GM18909 (cell line): Measurements from ENCODE around the gene AGRP.

ENCODE experiments used
- ATAC-seq: cut with Tn5 transposase; IDR thresholded peaks from one replicate; pipeline ENCODE4 v1.9.1; 2021; ENCODE audit warnings: mild to moderate bottlenecking; ENCODE audit not compliant: unreplicated experiment, poor library complexity

AGRP gene

GRCh38 chr16:67446968-67447507 is 36.3 kb downstream of the AGRP start:
- no peak for ATAC-seq

DNA sequence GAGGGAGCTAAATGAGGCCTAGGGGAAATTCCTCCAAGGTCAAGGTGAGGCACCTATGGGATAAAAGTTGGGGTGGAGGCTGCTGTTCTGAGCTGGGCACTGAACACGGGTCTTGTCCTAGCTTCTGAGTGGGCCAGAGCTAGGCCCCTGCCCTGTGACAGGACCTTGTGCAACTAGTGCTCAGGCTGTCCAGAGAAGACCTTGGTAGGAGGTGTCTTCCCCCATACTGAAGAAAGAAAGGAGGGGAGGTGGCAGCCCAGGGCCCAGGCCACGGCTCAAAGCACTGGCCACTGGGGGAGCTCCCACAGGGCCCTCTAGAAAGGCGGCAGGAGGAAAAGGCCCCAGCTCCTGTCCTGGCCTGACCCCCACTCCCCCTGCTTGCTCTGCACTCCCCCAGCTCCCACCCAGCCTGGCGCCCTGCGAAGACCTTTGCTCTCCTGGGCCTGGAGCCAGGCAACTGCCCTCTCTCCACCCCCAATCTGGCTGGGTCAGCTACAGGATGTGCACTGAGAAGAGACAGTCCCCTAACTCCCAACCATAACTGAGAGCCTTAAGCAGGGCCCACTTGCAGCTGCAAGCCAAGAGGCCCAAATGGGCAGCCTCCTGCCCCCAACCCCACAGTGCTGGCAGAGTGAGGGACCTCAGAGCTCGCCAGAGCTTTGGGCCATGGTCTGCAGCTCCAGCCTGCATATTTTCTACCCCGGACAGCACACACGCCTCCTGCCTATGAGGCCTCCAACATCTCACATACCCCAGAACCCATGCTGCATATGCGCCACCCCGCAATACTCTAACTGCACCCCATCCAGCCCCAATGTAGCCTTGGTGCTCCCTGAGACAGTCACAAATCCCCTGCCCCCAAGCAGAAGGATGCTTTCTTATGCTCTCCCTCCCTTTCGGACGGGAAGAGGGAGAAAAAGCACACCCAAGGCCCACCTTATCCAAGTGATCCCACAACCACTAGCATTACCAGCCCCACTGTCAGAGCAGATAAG is 37.1 kb downstream of the AGRP start:
- ATAC-seq, result no peak

- no peak for ATAC-seq
Observed at GRCh38 chr16:67445441-67445912, 37.9 kb downstream of the AGRP start.

- ATAC-seq, result no peak
Observed at GRCh38 chr16:67445126-67445426, 38.3 kb downstream of the AGRP start.

GRCh38 chr16:67444259-67445125 is 38.9 kb downstream of the AGRP start:
- ATAC-seq, result no peak

DNA sequence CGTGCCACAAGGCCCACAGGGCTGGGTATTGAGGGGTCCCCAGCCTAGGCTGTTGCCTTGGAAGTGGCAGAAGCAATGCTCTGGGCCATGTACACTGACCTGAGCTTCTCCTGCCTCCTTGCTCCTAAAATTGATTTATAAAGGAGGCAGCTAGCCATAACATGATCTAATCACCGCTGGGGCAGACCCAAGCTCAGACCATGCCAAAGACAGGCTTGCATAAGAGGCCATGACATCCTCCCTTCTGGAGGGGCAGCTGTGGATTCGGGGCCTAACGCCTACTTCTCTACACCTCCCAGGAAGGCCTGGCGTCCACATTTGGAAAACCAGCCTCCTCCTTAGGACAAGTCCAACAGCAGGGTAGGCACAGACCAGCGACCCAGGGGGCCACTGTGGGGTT is 40.1 kb downstream of the AGRP start:
- no peak for ATAC-seq

GRCh38 chr16:67442581-67443255 is 40.6 kb downstream of the AGRP start:
- ATAC-seq, result no peak

DNA sequence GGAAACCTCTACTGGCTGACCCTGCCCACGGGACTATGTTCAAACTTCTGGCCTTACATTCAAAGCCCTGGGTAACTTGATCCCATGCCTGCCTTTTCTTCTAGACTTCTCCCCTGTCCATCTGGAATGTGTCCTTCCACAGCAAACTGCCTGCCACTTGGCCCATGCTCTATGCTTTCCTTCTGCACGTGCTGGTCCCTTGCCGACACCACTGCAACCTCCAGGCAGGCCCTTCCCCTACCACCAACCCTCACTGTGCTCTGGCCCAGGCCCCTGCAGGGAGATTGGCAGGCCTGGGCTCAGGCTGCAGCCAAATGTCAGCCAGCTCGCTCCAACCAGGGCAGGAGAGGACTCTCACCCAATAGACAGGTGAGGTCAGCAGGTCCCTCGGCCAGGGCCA is 41.4 kb downstream of the AGRP start:
- no peak for ATAC-seq

DNA sequence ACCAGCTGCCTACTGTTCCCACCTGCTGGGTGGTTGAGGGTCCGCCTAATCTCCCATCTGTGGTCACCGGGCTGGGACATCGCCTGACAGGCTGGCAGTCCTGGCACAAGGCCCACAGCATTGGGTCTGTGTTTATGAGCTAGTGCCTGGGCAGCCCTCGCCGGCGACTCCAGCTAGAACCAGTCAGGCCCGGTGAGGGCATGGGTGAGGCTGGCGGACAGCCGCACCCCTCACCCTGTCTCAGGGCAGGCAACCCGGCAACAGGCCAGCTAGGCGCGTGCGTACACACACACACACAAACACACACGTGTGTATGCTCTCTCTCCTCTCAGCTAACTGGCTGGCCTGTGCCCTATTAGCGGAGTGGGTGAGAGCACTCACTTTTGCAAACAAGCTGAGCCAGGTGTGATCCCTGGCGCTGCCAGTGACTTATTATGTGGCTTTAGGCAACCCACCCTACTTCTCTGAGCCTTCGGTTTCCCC is 42.0 kb downstream of the AGRP start:
- ATAC-seq, result no peak

DNA sequence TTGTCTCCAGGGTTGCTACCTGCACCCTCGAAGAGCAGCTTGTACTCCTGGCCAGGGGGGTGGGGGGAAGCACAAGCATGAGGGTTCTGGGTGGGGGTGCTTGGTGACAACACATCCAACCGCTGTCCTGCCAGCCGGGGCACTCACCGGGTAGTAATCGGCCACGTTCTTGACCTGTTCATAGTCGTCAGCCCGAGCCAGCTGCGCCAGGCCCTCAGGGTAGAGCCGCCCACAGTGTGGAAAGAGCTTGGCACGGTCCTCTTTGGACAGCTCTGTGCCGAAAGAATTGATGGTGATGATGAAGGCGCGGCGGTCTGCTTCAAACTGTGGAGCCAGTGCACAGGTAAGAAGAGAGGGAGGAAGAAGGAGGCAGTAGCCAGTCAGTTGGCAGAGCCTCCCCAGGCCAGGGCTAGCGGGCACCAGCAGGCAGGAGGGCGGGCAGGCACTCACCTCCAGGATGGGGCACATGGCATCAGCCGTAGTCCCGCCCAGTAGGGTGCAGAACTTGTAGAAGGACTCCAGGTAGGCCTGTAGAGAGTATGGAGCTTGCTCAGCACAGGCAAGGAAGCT is 44.4 kb downstream of the AGRP start:
- no peak for ATAC-seq

DNA sequence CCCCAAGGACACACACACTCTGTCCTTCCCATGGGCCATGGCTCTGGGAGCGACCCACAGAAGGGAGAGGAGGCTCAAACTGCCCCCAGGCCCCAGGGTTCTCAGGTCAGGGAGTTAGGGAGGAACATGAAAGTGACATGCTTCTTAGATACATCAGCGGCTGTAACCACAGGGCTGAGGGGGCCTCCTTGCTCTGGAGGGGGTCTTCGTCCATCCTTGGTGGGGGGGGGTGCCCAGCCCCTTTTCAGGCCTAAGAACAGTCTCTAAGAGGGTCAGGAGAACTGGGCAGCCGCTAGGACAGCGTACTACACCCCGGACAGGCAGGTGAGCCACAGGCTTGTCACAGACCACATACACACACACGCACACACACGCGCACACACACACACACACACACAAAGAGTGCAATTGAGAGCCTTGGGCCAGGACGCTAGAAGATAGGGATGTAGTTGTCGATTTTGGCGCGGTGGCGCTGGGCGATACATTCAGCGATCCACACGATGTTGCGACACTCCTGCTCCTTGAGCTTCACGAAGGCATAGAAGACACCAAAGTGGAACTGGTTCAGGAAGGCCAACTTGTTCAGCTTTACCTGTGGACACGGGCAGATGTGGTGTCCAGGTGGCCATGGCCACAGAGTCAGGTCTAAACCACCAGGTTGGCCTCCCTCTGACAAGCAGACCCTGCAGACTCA is 45.1 kb downstream of the AGRP start:
- ATAC-seq, result no peak

- ATAC-seq, result no peak
Observed at GRCh38 chr16:67437513-67437912, 45.8 kb downstream of the AGRP start.

DNA sequence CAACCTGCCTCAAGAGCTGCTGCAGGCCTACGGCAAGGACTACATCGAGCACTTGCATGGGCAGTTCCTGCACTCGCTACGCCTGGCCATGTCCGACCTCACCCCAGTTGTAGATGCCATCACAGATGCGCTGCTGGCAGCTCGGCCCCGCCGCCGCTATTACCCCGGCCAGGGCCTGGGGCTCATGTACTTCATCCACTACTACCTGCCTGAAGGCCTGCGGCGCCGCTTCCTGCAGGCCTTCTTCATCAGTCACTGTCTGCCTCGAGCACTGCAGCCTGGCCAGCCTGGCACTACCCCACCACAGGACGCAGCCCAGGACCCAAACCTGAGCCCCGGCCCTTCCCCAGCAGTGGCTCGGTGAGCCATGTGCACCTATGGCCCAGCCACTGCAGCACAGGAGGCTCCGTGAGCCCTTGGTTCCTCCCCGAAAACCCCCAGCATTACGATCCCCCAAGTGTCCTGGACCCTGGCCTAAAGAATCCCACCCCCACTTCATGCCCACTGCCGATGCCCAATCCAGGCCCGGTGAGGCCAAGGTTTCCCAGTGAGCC is 46.6 kb downstream of the AGRP start:
- no peak for ATAC-seq

DNA sequence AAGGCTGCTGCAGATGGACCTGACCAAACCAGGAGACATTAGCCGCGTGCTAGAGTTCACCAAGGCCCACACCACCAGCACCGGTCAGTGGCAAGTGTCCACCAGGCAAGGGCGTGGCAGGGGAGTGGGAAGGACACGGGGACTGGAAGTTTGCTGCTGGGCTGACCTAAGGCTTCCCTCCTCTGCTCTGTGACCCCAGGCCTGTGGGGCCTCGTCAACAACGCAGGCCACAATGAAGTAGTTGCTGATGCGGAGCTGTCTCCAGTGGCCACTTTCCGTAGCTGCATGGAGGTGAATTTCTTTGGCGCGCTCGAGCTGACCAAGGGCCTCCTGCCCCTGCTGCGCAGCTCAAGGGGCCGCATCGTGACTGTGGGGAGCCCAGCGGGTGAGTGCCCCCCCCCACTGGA is 47.6 kb downstream of the AGRP start:
- ATAC-seq, result no peak

DNA sequence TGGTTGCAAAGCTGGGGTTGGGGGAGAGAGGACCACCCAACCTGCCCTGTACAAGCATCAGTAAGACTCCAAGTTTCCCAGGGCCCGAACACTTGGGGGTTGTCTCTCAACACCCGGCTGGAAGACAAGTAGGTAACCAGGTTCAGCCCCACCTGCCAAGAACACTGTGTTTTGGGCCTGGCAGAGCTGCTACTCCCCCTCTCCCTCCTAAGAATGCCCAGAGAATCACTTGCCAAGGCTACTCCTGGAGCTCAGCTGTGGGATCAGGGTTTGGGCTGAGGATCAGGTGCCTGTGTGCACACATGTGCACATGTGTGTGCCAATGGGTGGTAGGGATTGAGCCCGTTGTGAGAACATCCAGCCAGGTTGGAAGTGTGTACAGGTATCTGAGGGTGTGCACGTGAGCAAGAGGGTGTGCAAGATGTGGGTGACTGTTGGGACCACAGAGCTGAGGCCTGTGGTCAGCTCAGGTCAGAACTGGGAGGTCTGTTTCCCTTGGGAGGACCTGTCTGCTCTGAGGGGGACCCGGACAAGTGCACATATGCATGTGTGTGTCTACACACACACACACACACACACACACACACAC is 50.1 kb downstream of the AGRP start:
- no peak for ATAC-seq
